Fibroblast of skin of right biceps (primary cell): ENCODE results near the gene LRRN4.
"Not testable (repeated sequence)": the region's sequence is repeated elsewhere in the genome, so short reads cannot be mapped to it uniquely, and the experiment has no call there.

Source experiments
- DNase-seq: peaks from one replicate; pipeline ENCODE4 v3.0.0-alpha.2; 2013

Gene LRRN4

GRCh38 chr20:6058684-6059295, 4.9 kb upstream of the LRRN4 start:
- no peak for DNase-seq

- DNase-seq: no peak
These were observed 3.8 kb upstream of the LRRN4 start for GRCh38 chr20:6057691-6058090.

GRCh38 chr20:6057139-6057538, 3.3 kb upstream of the LRRN4 start:
- DNase-seq: no peak

- no peak for DNase-seq
These were observed 2.2 kb upstream of the LRRN4 start for GRCh38 chr20:6055981-6056569.

- no peak for DNase-seq
These were observed 1.4 kb upstream of the LRRN4 start for GRCh38 chr20:6055161-6055783.

GRCh38 chr20:6054689-6055051, 810 bp upstream of the LRRN4 start:
- DNase-seq: not testable (repeated sequence)

- no peak for DNase-seq
These were observed 640 bp downstream of the LRRN4 start for GRCh38 chr20:6053064-6053775.

GRCh38 chr20:6051505-6051904, 2.4 kb downstream of the LRRN4 start:
- peak; percentile 80 for DNase-seq

- no peak for DNase-seq
These were observed 5.5 kb downstream of the LRRN4 start for GRCh38 chr20:6048391-6048790.

- no peak for DNase-seq
These were observed 7.4 kb downstream of the LRRN4 start for GRCh38 chr20:6046432-6046831.

- DNase-seq: peak; percentile 17
These were observed 8.3 kb downstream of the LRRN4 start for GRCh38 chr20:6045566-6045965.

- no peak for DNase-seq
These were observed 9.7 kb downstream of the LRRN4 start for GRCh38 chr20:6044115-6044514.

GRCh38 chr20:6041808-6042265, 12.0 kb downstream of the LRRN4 start:
- DNase-seq: no peak

GRCh38 chr20:6040958-6041807, 12.7 kb downstream of the LRRN4 start:
- DNase-seq: no peak

- DNase-seq: no peak
These were observed 13.3 kb downstream of the LRRN4 start for GRCh38 chr20:6040540-6040939.

- DNase-seq: no peak
These were observed 14.1 kb downstream of the LRRN4 start for GRCh38 chr20:6039766-6040165.

- no peak for DNase-seq
These were observed 15.6 kb downstream of the LRRN4 start for GRCh38 chr20:6038256-6038655.

- no peak for DNase-seq
These were observed 16.8 kb downstream of the LRRN4 start for GRCh38 chr20:6037082-6037481.

GRCh38 chr20:6036213-6036612, 17.6 kb downstream of the LRRN4 start:
- DNase-seq: no peak

- DNase-seq: peak; percentile 46
These were observed 19.5 kb downstream of the LRRN4 start for GRCh38 chr20:6034134-6034969.

GRCh38 chr20:6032907-6033306, 21.0 kb downstream of the LRRN4 start:
- not testable (repeated sequence) for DNase-seq
